Measurements from ENCODE around the gene HTRA3.

Gene HTRA3

GRCh38 chr4:8278421-8279287, 9.1 kb downstream of the HTRA3 start:
- in situ Hi-C loops (cut with HindIII; ENCODE audit: low sequenced_read_pairs): no loop called here

GRCh38 chr4:8279321-8280157, 10.0 kb downstream of the HTRA3 start:
- in situ Hi-C loops (cut with HindIII; ENCODE audit: low sequenced_read_pairs): no loop called here

GRCh38 chr4:8280158-8280875, 10.8 kb downstream of the HTRA3 start:
- in situ Hi-C loops (cut with HindIII; ENCODE audit: low sequenced_read_pairs): no loop called here

- in situ Hi-C loops (cut with HindIII; ENCODE audit: low sequenced_read_pairs): no loop called here
These were observed 11.4 kb downstream of the HTRA3 start for GRCh38 chr4:8280876-8281440.

GRCh38 chr4:8281519-8282133, 12.1 kb downstream of the HTRA3 start:
- in situ Hi-C loops (cut with HindIII; ENCODE audit: low sequenced_read_pairs): no loop called here

GRCh38 chr4:8282134-8282641, 12.6 kb downstream of the HTRA3 start:
- in situ Hi-C loops (cut with HindIII; ENCODE audit: low sequenced_read_pairs): no loop called here

- in situ Hi-C loops (cut with HindIII; ENCODE audit: low sequenced_read_pairs): no loop called here
These were observed 13.2 kb downstream of the HTRA3 start for GRCh38 chr4:8282742-8283141.

- in situ Hi-C loops (cut with HindIII; ENCODE audit: low sequenced_read_pairs): no loop called here
These were observed 13.6 kb downstream of the HTRA3 start for GRCh38 chr4:8283161-8283560.

- in situ Hi-C loops (cut with HindIII; ENCODE audit: low sequenced_read_pairs): no loop called here
These were observed 14.1 kb downstream of the HTRA3 start for GRCh38 chr4:8283631-8284121.

- in situ Hi-C loops (cut with HindIII; ENCODE audit: low sequenced_read_pairs): no loop called here
These were observed 14.8 kb downstream of the HTRA3 start for GRCh38 chr4:8284391-8284790.

GRCh38 chr4:8285143-8285975, 15.8 kb downstream of the HTRA3 start:
- in situ Hi-C loops (cut with HindIII; ENCODE audit: low sequenced_read_pairs): no loop called here

- in situ Hi-C loops (cut with HindIII; ENCODE audit: low sequenced_read_pairs): no loop called here
These were observed 16.6 kb downstream of the HTRA3 start for GRCh38 chr4:8285976-8286718.

- in situ Hi-C loops (cut with HindIII; ENCODE audit: low sequenced_read_pairs): no loop called here
These were observed 17.3 kb downstream of the HTRA3 start for GRCh38 chr4:8286719-8287342.

- in situ Hi-C loops (cut with HindIII; ENCODE audit: low sequenced_read_pairs): no loop called here
These were observed 18.1 kb downstream of the HTRA3 start for GRCh38 chr4:8287343-8288280.

GRCh38 chr4:8289151-8289750, 19.7 kb downstream of the HTRA3 start:
- in situ Hi-C loops (cut with HindIII; ENCODE audit: low sequenced_read_pairs): no loop called here

GRCh38 chr4:8289956-8290700, 20.6 kb downstream of the HTRA3 start:
- in situ Hi-C loops (cut with HindIII; ENCODE audit: low sequenced_read_pairs): no loop called here

All from endothelial cell of hepatic sinusoid (primary cell).